Prostate gland (tissue), 2 donors: ENCODE measurements around the gene HECW1. TPM values are rescaled to one million over a fixed set of nuclear protein-coding genes. Genes with fewer than 3 reads are reported as not detected.

Source experiments
- DNase-seq: peaks from one replicate; pipeline ENCODE4 v3.0.0-alpha.2; 2019; ENCODE audit warnings: low spot score
- H3K27ac ChIP-seq, 2 donors: fragments of 200-600 bp; sonication (generic); 2 replicates each; pipeline ENCODE4 v1.5.1; 2017 to 2019
- H3K27me3 ChIP-seq: fragments of 200-600 bp; sonication (generic); replicated peaks from 2 replicates; pipeline ENCODE4 v1.5.1; 2019; ENCODE audit not compliant: insufficient read depth
- H3K36me3 ChIP-seq, 2 donors: fragments of 200-600 bp; sonication (generic); 1 replicate in 1 of 2; 2 replicates in 1 of 2; pipeline versions ENCODE4 v1.5.1 to v1.8.1; 2017 to 2019
- H3K4me1 ChIP-seq: fragments of 200-600 bp; sonication (generic); replicated peaks from 2 replicates; pipeline ENCODE4 v1.5.1; 2019
- H3K4me3 ChIP-seq, 2 donors: fragments of 200-600 bp; sonication (generic); 2 replicates each; pipeline ENCODE4 v1.5.1; 2017 to 2019
- H3K9me3 ChIP-seq: fragments of 200-600 bp; sonication (generic); 2 replicates; pipeline ENCODE4 v1.5.1; 2017
- POLR2A ChIP-seq: fragments of 450-650 bp; IDR thresholded peaks from one replicate; pipeline ENCODE4 v1.6.1; 2016; ENCODE audit warnings: antibody characterized with exemption, mild to moderate bottlenecking
- POLR2AphosphoS5 ChIP-seq: sonication (generic); formaldehyde crosslinking; IDR thresholded peaks from one replicate; pipeline ENCODE4 v1.6.1; 2017; ENCODE audit warnings: antibody characterized with exemption
- WGBS: methylation state at CpG from one replicate; pipeline ENCODE4 v1.1.5; 2018; 5-methylcytosine and 5-hydroxymethylcytosine counted together
- intact Hi-C: fragments of 100-400 bp; cut with DNase I; formaldehyde crosslinking; loops from one replicate; pipeline ENCODE4 v1.14.2; 2022
- total RNA-seq, 2 donors: library from RNA; depleted of rRNA; stranded (reverse); fragments of >200 nt; gene quantifications; one replicate each; pipeline ENCODE4 v1.1.0, GENCODE V29; 2016
- TF ChIP-seq, protein P1 (sequence below), 4 experiments: fragments of 200-600 bp in 2 of 4; fragments of 450-650 bp in 2 of 4; sonication (generic) in 2 of 4; IDR thresholded peaks; 1 replicate in 3 of 4; 2 replicates in 1 of 4; pipeline ENCODE4 v1.5.1; 2016 to 2019; ENCODE audit warnings: antibody characterized with exemption in 4 of 4, mild to moderate bottlenecking in 2 of 4, moderate library complexity in 2 of 4

Gene HECW1
- total RNA-seq, 2 donors from 2014 or later, result 1.4 to 10.3 TPM

DNA sequence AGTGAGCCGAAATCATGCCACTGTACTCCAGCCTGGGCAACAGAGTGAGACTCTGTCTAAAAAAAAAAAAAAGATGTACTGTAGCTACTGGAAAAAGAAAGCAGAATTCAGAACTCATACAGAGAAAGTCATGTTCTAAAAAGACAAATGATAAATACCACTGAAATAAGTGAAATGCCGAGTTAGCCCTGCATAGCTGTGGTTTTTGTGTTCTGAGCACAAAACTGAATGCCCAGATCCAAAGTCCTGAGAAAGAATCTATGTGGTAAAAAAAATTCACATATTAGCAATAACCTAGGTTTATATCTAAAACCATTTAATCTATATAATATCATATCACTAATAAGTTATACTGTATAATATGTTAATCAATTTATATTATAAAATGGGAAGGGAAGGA, 29.3 kb upstream of the HECW1 start:
- Histone ChIP-seq H3K9me3 (no peaks in the 10 kb centered on the region), H3K4me3 (no peak overlapping the region), H3K27ac (no peak overlapping the region), H3K27me3 (no peaks in the 10 kb centered on the region), H3K36me3 (no peaks in the 10 kb centered on the region), H3K4me1 (no peaks in the 10 kb centered on the region)
- WGBS, result 95% methylated on average over 2 of the region's 2 CpGs
- intact Hi-C loops, result no loop called here
- no peak for DNase-seq
- TF ChIP-seq, protein P1, sequence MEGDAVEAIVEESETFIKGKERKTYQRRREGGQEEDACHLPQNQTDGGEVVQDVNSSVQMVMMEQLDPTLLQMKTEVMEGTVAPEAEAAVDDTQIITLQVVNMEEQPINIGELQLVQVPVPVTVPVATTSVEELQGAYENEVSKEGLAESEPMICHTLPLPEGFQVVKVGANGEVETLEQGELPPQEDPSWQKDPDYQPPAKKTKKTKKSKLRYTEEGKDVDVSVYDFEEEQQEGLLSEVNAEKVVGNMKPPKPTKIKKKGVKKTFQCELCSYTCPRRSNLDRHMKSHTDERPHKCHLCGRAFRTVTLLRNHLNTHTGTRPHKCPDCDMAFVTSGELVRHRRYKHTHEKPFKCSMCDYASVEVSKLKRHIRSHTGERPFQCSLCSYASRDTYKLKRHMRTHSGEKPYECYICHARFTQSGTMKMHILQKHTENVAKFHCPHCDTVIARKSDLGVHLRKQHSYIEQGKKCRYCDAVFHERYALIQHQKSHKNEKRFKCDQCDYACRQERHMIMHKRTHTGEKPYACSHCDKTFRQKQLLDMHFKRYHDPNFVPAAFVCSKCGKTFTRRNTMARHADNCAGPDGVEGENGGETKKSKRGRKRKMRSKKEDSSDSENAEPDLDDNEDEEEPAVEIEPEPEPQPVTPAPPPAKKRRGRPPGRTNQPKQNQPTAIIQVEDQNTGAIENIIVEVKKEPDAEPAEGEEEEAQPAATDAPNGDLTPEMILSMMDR (IDR thresholded peaks at IDR 0.05), result no peak
- TF ChIP-seq POLR2A, result no peak
- no peak for TF ChIP-seq POLR2AphosphoS5

DNA sequence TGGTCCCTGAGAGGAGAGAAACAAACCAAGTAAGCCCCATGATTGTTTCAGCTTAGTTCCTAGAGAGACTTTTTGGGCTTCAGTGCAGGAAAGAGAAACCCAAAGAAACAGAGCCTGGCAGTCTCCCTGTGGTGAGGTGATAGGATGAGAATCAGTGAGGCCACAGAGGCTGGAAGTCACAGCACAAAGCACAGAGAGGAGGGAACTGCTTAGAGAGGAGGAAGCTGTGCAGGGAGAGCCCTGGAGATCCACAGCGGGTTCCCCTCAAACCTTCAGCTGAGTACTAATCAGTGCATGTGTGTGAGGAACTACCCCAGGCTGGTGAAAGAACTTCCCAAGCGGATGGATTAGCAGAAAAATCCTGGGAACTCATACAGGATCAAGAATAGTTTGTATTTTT, 27.4 kb upstream of the HECW1 start:
- intact Hi-C loops, result no loop called here
- no peaks in the 10 kb centered on the region for H3K27me3 ChIP-seq
- 94% methylated on average over 2 of the region's 2 CpGs for WGBS
- no peaks in the 10 kb centered on the region for H3K9me3 ChIP-seq
- no peaks in the 10 kb centered on the region for H3K4me1 ChIP-seq
- H3K36me3 ChIP-seq, result no peaks in the 10 kb centered on the region
- no peak overlapping the region for H3K27ac ChIP-seq
- TF ChIP-seq POLR2AphosphoS5 (no peak), POLR2A (no peak)
- TF ChIP-seq, protein P1 (IDR thresholded peaks at IDR 0.05), result no peak
- no peak for DNase-seq
- H3K4me3 ChIP-seq, result no peak overlapping the region

DNA sequence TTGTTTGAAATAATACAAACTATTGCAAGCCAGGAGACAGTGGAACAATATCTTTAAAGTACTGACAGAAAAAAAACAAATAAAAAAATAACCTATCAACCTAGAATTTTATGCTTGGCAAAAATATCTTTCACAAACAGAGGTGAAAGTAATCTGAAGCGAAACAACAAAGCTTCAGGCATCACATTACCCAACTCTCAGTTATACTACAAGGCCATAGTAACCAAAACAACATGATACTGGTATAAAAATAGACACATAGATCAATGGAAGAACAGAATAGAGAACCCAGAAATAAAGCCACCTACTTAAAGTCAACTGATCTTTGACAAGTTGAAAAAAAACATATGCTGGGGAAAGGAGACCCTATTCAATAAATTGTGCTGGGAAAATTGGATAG, 26.5 kb upstream of the HECW1 start:
- intact Hi-C loops, result no loop called here
- Histone ChIP-seq H3K4me1 (no peaks in the 10 kb centered on the region), H3K27me3 (no peaks in the 10 kb centered on the region), H3K27ac (no peak overlapping the region), H3K36me3 (no peaks in the 10 kb centered on the region), H3K4me3 (no peak overlapping the region), H3K9me3 (no peaks in the 10 kb centered on the region)
- TF ChIP-seq, protein P1 (IDR thresholded peaks at IDR 0.05), result no peak
- no peak for TF ChIP-seq POLR2A
- DNase-seq, result no peak
- WGBS, result 90% methylated on average over 1 of the region's 1 CpG

DNA sequence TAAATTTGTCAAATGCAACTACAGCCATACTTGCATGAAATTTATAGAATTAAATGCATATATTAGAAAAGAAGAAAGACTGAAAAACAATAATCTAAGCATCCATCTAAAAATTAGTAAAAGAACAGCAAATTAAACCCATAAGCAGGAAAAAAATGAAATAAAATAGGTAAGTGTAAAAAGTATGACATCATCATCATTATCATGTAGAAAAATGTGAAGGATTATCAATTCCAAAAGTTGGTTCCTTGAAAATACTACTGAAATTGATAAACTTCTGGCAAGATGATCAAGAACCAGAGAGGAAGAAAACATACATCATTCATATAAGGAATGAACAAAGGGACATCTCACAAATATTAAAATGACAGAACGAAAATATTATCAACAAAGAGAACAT, 19.6 kb upstream of the HECW1 start:
- no peak for DNase-seq
- no peak overlapping the region for H3K4me3 ChIP-seq
- no peaks in the 10 kb centered on the region for H3K36me3 ChIP-seq
- H3K9me3 ChIP-seq, result no peaks in the 10 kb centered on the region
- H3K27ac ChIP-seq, result no peak overlapping the region
- TF ChIP-seq POLR2A (no peak), POLR2AphosphoS5 (no peak)
- TF ChIP-seq, protein P1 (IDR thresholded peaks at IDR 0.05), result no peak
- intact Hi-C loops, result no loop called here
- WGBS, result 89% methylated on average over 1 of the region's 1 CpG
- H3K27me3 ChIP-seq, result no peaks in the 10 kb centered on the region
- no peaks in the 10 kb centered on the region for H3K4me1 ChIP-seq

DNA sequence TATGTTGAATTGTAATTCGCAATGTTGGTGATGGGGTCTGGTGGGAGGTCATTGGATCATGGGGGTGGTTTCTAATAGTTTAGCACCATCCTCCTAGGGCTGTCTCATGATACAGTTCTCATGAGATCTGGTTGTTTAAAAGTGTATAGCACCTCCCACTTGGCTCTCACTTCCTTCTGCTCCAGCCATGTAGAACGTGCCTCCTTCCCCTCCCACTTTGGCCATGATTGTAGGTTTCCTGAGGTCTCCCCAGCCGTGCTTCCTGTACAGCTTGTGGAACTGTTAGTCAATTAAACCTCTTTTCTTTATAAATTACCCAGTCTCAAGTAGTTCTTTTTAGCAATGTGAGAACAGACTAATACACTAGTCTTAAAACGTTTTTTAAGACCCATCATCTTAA, 15.6 kb upstream of the HECW1 start:
- H3K27ac ChIP-seq, result no peak overlapping the region
- no peaks in the 10 kb centered on the region for H3K36me3 ChIP-seq
- 59% methylated on average over 4 of the region's 4 CpGs for WGBS
- DNase-seq, result no peak
- no peaks in the 10 kb centered on the region for H3K27me3 ChIP-seq
- intact Hi-C loops, result no loop called here
- no peak for TF ChIP-seq POLR2A
- TF ChIP-seq POLR2AphosphoS5, result no peak
- TF ChIP-seq, protein P1 (IDR thresholded peaks at IDR 0.05), result no peak
- no peak overlapping the region for H3K4me3 ChIP-seq
- no peaks in the 10 kb centered on the region for H3K9me3 ChIP-seq
- no peaks in the 10 kb centered on the region for H3K4me1 ChIP-seq
